MM.1S (cell line): ENCODE results near the gene KLHDC1.

Experiments
- DNase-seq: peaks from one replicate; pipeline ENCODE4 v3.0.0-alpha.2; 2015
- H2AFZ ChIP-seq: fragments of 300-600 bp; sonication (generic); 2 replicates; pipeline ENCODE4 v1.6.0; 2016; ENCODE audit warnings: antibody characterized with exemption, low read length
- H3F3A ChIP-seq: fragments of 300-600 bp; sonication (generic); 2 replicates; pipeline ENCODE4 v1.6.1; 2016; ENCODE audit warnings: mild to moderate bottlenecking, antibody characterized with exemption, low read length, moderate library complexity, mixed read lengths; ENCODE audit not compliant: insufficient read depth
- H3K27ac ChIP-seq: fragments of 300-600 bp; sonication (generic); 2 replicates; pipeline ENCODE4 v1.5.1; 2016; ENCODE audit warnings: mild to moderate bottlenecking, low read length
- H3K27me3 ChIP-seq: fragments of 300-600 bp; sonication (generic); replicated peaks from 2 replicates; pipeline ENCODE4 v1.6.0; 2016; ENCODE audit warnings: low read length; ENCODE audit not compliant: insufficient read depth
- H3K36me3 ChIP-seq: fragments of 300-600 bp; sonication (generic); replicated peaks from 2 replicates; pipeline ENCODE4 v1.6.1; 2016; ENCODE audit warnings: mild to moderate bottlenecking, low read length, mixed read lengths; ENCODE audit not compliant: insufficient read depth
- H3K4me1 ChIP-seq: fragments of 300-600 bp; sonication (generic); 2 replicates; pipeline ENCODE4 v1.6.1; 2016; ENCODE audit warnings: low read length, mixed read lengths
- H3K4me2 ChIP-seq: fragments of 300-600 bp; sonication (generic); 2 replicates; pipeline ENCODE4 v1.6.0; 2016; ENCODE audit warnings: low read depth, low read length
- H3K4me3 ChIP-seq: fragments of 300-600 bp; sonication (generic); 2 replicates; pipeline ENCODE4 v1.5.1; 2016; ENCODE audit warnings: low read length, mixed read lengths
- H3K79me2 ChIP-seq: fragments of 300-600 bp; sonication (generic); 2 replicates; pipeline ENCODE4 v1.6.1; 2016; ENCODE audit warnings: mixed run types, low read length, mixed read lengths
- H3K9ac ChIP-seq: fragments of 300-600 bp; sonication (generic); 2 replicates; pipeline ENCODE4 v1.6.1; 2016; ENCODE audit warnings: low read length, mixed read lengths
- H3K9me2 ChIP-seq: fragments of 300-600 bp; sonication (generic); replicated peaks from 2 replicates; pipeline ENCODE4 v1.6.1; 2016; ENCODE audit warnings: mild to moderate bottlenecking, low read length, mixed read lengths; ENCODE audit not compliant: insufficient read depth
- H3K9me3 ChIP-seq: fragments of 300-600 bp; sonication (generic); replicated peaks from 2 replicates; pipeline ENCODE4 v1.6.1; 2016; ENCODE audit warnings: mild to moderate bottlenecking, low read length, mixed read lengths; ENCODE audit not compliant: insufficient read depth
- H4K20me1 ChIP-seq: fragments of 300-600 bp; sonication (generic); 2 replicates; pipeline ENCODE4 v1.6.1; 2016; ENCODE audit warnings: mild to moderate bottlenecking, low read length, moderate library complexity, mixed read lengths; ENCODE audit not compliant: insufficient read depth
- CTCF ChIP-seq: fragments of 300-600 bp; sonication (generic); IDR thresholded peaks from 2 replicates; pipeline ENCODE4 v1.5.1; 2016; ENCODE audit warnings: antibody characterized with exemption, low read length, mixed read lengths
- EZH2 ChIP-seq: fragments of 300-600 bp; sonication (generic); optimal IDR thresholded peaks from 2 replicates; pipeline ENCODE3; 2017; ENCODE audit warnings: low read depth, mild to moderate bottlenecking, antibody characterized with exemption, low read length, mixed read lengths
- EZH2phosphoT487 ChIP-seq: fragments of 300-600 bp; sonication (generic); IDR thresholded peaks from 2 replicates; pipeline ENCODE4 v1.6.1; 2018; ENCODE audit warnings: antibody characterized with exemption, low read length

Gene KLHDC1

GRCh38 chr14:49783394-49784014, 90.6 kb downstream of the KLHDC1 start:
- no peaks in the 10 kb centered on the region; the same call in 1 of the 2 replicates for H3K36me3 ChIP-seq

DNA sequence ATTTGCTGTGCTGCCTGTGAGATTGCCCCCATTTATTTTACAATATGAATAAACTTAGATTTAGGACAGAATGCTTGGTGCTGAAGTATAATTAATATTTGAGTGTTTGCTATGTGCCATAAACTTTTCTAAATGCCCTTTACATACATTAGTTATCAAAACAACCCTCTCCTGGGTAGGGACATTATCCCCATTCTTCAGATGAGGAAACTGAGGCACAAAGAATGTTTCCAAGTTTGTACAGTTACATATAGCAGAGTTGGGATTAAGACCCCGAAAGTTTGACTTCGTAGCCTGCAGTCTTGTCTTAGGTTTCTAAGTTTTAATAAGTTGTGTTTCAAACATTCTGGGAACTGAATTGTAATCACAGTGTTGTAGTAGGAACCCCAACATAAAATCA, 93.4 kb downstream of the KLHDC1 start:
- Histone ChIP-seq H3K4me3 (no peak overlapping the region), H3K36me3 (no peaks in the 10 kb centered on the region; the same call in 1 of the 2 replicates), H3K4me2 (no peak overlapping the region), H3K27ac (no peak overlapping the region), H3K9me3 (no peaks in the 10 kb centered on the region), H3K9me2 (no peaks in the 10 kb centered on the region), H3K9ac (no peak overlapping the region), H3F3A (no peaks in the 10 kb centered on the region), H2AFZ (no peak overlapping the region), H3K27me3 (no peaks in the 10 kb centered on the region), H3K4me1 (no peaks in the 10 kb centered on the region), H3K79me2 (no peaks in the 10 kb centered on the region), H4K20me1 (no peaks in the 10 kb centered on the region)
- DNase-seq, result no peak
- TF ChIP-seq CTCF, result no peak
- no peak for TF ChIP-seq EZH2
- TF ChIP-seq EZH2phosphoT487, result no peak

More at GRCh38 chr14:49783394-49784014, 90.6 kb downstream of the KLHDC1 start:
- Histone ChIP-seq H3K9ac (no peak overlapping the region), H3K79me2 (no peaks in the 10 kb centered on the region), H3K27ac (no peak overlapping the region), H3K4me2 (no peak overlapping the region), H3K9me2 (no peaks in the 10 kb centered on the region), H3K4me1 (no peaks in the 10 kb centered on the region), H3F3A (no peaks in the 10 kb centered on the region), H3K9me3 (no peaks in the 10 kb centered on the region), H4K20me1 (no peaks in the 10 kb centered on the region), H3K4me3 (no peak overlapping the region), H2AFZ (no peak overlapping the region), H3K27me3 (no peaks in the 10 kb centered on the region)
- TF ChIP-seq EZH2, result no peak
- TF ChIP-seq EZH2phosphoT487, result no peak
- no peak for TF ChIP-seq CTCF
- no peak for DNase-seq

DNA sequence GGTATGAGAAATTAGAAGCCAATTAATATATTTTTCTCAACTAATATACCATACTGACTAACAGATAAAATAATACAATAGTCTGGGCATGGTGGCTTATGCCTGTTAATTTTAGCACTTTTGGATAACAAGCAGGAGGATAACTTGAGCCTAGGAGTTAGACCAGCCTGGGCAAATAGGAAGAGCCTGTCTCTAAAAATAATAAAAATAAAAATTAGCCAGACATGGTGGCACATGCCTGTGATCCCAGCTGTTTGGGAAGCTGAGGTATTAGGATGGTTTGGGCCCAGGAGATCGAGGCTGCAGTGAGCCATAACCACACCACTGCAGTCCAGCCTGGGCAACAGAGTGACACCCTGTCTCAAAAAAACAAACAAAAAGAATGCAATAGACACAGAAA, 99.7 kb downstream of the KLHDC1 start:
- no peak overlapping the region for H2AFZ ChIP-seq
- no peaks in the 10 kb centered on the region for H3K27me3 ChIP-seq
- H3F3A ChIP-seq, result no peaks in the 10 kb centered on the region
- DNase-seq, result no peak
- no peaks in the 10 kb centered on the region for H4K20me1 ChIP-seq
- no peak overlapping the region for H3K9ac ChIP-seq
- H3K27ac ChIP-seq, result no peak overlapping the region
- H3K9me2 ChIP-seq, result no peaks in the 10 kb centered on the region
- no peaks in the 10 kb centered on the region for H3K9me3 ChIP-seq
- H3K4me2 ChIP-seq, result no peak overlapping the region
- H3K79me2 ChIP-seq, result no peaks in the 10 kb centered on the region
- H3K4me3 ChIP-seq, result no peak overlapping the region
- no peaks in the 10 kb centered on the region for H3K4me1 ChIP-seq
- no peaks in the 10 kb centered on the region; the same call in 1 of the 2 replicates for H3K36me3 ChIP-seq
- TF ChIP-seq EZH2 (no peak), CTCF (no peak), EZH2phosphoT487 (no peak)
